Gastrocnemius medialis (tissue), 4 donors: ENCODE results near the gene FAM83D.

Experiments
- CTCF ChIP-seq, 5 experiments: fragments of 450-650 bp in 3 of 5; fragments of 200-600 bp in 2 of 5; sonication (generic) in 2 of 5; IDR thresholded peaks in 4 of 5; conservative IDR thresholded peaks in 1 of 5; 1 replicate in 4 of 5; 2 replicates in 1 of 5; pipeline ENCODE4 v1.5.1; 2016 to 2019; ENCODE audit warnings: antibody characterized with exemption in 5 of 5, mild to moderate bottlenecking in 3 of 5, moderate library complexity in 3 of 5
- POLR2A ChIP-seq, 2 donors: fragments of 450-650 bp; IDR thresholded peaks; one replicate each; pipeline ENCODE4 v1.6.1; 2017; ENCODE audit warnings: antibody characterized with exemption in 2 of 2, mild to moderate bottlenecking in 2 of 2, moderate library complexity in 2 of 2

DNA sequence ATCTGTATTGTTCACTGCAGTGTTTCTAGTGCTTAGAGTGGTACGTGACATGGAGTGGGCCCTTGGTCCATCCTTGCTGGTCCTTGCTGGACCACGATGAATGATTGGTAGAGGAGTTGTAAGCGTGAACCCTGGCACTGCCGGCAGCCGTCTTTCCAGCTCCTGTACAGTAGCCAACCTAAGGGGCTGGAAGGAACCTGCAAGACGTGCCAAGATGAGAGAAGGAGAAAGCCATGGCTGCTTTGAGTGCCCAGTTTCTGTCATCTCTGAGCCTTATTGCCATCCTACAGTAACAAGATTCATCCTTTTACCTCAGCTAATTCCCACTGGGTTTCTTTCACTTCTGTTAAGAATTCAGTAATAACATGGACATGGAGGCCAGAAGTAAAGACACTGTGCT is 41.9 kb downstream of the FAM83D start:
- TF ChIP-seq CTCF (IDR thresholded peaks at IDR 0.05 in 4 of 5, conservative IDR thresholded peaks at IDR 0.05 in 1 of 5), result no peak
- no peak for TF ChIP-seq POLR2A (IDR thresholded peaks at IDR 0.05)
